ENCODE results near the gene LRRC30.

- no peak for TF ChIP-seq CTCF (IDR thresholded peaks at IDR 0.05)
- no peak for TF ChIP-seq EZH2 (IDR thresholded peaks at IDR 0.05; ENCODE audit: borderline replicate concordance, insufficient read depth, low read depth, low read length, poor library complexity, severe bottlenecking)
Measured at GRCh38 chr18:7224198-7224597, 6.7 kb upstream of the LRRC30 start.

Measured in B cell (primary cell).